OCI-LY7 (cell line): ENCODE measurements around the gene TAOK2.

Source experiments
- EZH2phosphoT487 ChIP-seq: fragments of 200-600 bp; sonication (generic); IDR thresholded peaks from 2 replicates; pipeline ENCODE4 v1.6.1; 2018; ENCODE audit warnings: low read depth, borderline replicate concordance, mild to moderate bottlenecking, mixed run types, antibody characterized with exemption, low read length, moderate library complexity, mixed read lengths
- TF ChIP-seq, protein P1 (sequence below): fragments of 200-600 bp; sonication (generic); conservative IDR thresholded peaks from 2 replicates; pipeline ENCODE4 v1.5.1; 2014; ENCODE audit warnings: mild to moderate bottlenecking, antibody characterized with exemption, low read length, moderate library complexity, mixed read lengths

DNA sequence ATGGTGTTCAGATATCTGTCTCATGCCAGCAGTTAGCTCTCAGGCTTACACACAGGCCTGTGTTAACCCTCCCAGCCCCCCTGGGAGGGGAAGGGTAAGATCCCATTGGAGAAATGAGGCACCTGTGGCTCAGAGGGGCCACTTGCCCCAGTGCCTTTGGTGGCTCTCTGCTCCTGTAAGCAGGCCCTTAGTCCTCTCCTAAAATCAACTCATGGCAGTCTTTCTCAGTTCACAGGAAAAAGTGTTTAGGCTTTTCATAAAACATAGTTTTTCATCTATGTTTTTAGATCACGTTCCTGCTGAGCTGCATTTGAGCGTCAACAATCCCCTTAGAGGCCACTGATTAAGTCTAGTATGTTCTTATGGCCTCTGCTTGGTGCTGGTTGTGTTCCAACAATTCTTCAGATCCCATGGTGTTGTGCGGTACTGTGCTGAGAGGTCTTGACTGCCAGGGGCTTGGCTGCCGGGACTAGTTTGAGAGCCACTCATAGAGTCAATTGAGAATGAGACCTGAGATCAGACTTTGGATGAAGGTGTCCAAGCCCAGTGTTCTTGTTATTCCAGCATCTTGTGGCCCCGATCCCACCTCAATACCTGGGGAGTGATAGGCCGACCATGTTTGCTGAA is 10.6 kb downstream of the TAOK2 start:
- TF ChIP-seq EZH2phosphoT487, result no peak
- TF ChIP-seq, protein P1, sequence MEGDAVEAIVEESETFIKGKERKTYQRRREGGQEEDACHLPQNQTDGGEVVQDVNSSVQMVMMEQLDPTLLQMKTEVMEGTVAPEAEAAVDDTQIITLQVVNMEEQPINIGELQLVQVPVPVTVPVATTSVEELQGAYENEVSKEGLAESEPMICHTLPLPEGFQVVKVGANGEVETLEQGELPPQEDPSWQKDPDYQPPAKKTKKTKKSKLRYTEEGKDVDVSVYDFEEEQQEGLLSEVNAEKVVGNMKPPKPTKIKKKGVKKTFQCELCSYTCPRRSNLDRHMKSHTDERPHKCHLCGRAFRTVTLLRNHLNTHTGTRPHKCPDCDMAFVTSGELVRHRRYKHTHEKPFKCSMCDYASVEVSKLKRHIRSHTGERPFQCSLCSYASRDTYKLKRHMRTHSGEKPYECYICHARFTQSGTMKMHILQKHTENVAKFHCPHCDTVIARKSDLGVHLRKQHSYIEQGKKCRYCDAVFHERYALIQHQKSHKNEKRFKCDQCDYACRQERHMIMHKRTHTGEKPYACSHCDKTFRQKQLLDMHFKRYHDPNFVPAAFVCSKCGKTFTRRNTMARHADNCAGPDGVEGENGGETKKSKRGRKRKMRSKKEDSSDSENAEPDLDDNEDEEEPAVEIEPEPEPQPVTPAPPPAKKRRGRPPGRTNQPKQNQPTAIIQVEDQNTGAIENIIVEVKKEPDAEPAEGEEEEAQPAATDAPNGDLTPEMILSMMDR, result no peak
